Upper lobe of right lung (tissue), 1 donor: ENCODE results near the gene ARHGEF17. TPM values are rescaled to one million over a fixed set of nuclear protein-coding genes. Genes with fewer than 3 reads are reported as not detected.

ENCODE experiments used
- ATAC-seq: fragments of 200-7000 bp; cut with Tn5 transposase; one replicate; pipeline ENCODE4 v1.9.1; 2020; ENCODE audit warnings: mild to moderate bottlenecking, moderate library complexity
- DNase-seq: peaks from one replicate; pipeline ENCODE4 v3.0.0-alpha.2; 2020
- H3K27ac ChIP-seq: fragments of 200-600 bp; one replicate; pipeline ENCODE4 v1.8.0; 2022
- H3K27me3 ChIP-seq: fragments of 200-600 bp; one replicate; pipeline ENCODE4 v1.8.0; 2022; ENCODE audit warnings: mild to moderate bottlenecking
- H3K36me3 ChIP-seq: fragments of 200-600 bp; one replicate; pipeline ENCODE4 v1.8.0; 2022
- H3K4me1 ChIP-seq: fragments of 200-600 bp; one replicate; pipeline ENCODE4 v1.8.0; 2022
- H3K4me3 ChIP-seq: fragments of 200-600 bp; one replicate; pipeline ENCODE4 v1.8.0; 2022; ENCODE audit warnings: mild to moderate bottlenecking
- H3K9me3 ChIP-seq: fragments of 200-600 bp; one replicate; pipeline ENCODE4 v1.8.0; 2022
- intact Hi-C: fragments of 100-400 bp; cut with DNase I; formaldehyde crosslinking; loops from one replicate; pipeline ENCODE4 v1.11.0; 2022
- total RNA-seq: library from RNA; stranded (reverse); fragmentation: NEBNext Ultra II Directional; extraction: Animal tissue kit (Norgen Biotek cat#: 25700); gene quantifications from one replicate; pipeline ENCODE4 v1.2.1, GENCODE V29; 2021
- TF ChIP-seq, protein P1 (sequence below): fragments of 200-600 bp; IDR thresholded peaks from one replicate; pipeline ENCODE4 v1.8.0; 2022; ENCODE audit warnings: antibody characterized with exemption
- donor health status: DM: no; HTN: yes; CAD: no; lungs with severe emphysema.

Gene ARHGEF17
- total RNA-seq, 1 donor from 2014 or later: 74.5 TPM

DNA sequence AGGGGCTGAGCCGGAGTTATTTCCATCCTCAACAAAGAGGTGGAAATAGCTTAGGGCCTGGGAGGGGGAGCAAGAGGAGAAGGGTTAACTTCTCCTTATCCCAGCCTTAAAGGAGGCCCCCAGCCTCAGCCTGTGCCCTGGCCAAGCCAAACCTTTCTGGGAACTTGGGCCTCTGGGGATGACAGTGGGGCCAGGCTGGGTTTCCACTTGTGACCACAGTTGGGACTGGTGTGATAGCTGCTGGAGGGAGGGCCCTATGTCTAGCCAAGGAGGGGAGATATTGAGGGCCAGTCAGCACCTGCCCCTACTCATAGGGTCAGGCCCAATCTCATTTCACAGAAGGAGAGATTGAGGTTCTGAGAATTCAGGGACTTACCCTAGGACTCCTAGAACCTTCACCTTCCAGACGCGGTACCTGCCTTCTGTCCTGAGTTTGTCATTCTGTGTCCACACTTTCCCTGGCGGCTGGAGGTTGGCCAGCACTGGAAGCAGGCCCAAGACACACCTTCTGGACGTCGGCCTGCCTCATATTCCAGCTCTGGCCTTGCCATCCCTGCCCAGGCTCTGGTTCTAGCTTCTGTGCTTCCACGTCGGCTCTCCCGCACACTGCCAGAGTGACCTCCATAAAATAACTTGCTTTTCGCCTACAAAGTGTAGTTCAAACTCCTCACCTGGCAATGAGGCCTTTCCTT lies 71.3 kb downstream of the ARHGEF17 start:
- Histone ChIP-seq H3K4me3 (no peak overlapping the region), H3K4me1 (peaks cover 30% of the 10 kb centered on the region), H3K36me3 (no peaks in the 10 kb centered on the region), H3K9me3 (no peaks in the 10 kb centered on the region), H3K27me3 (no peaks in the 10 kb centered on the region), H3K27ac (no peak overlapping the region)
- intact Hi-C loops: no loop called here
- ATAC-seq (peak; percentile 5), DNase-seq (peak; percentile 87)
- TF ChIP-seq, protein P1, sequence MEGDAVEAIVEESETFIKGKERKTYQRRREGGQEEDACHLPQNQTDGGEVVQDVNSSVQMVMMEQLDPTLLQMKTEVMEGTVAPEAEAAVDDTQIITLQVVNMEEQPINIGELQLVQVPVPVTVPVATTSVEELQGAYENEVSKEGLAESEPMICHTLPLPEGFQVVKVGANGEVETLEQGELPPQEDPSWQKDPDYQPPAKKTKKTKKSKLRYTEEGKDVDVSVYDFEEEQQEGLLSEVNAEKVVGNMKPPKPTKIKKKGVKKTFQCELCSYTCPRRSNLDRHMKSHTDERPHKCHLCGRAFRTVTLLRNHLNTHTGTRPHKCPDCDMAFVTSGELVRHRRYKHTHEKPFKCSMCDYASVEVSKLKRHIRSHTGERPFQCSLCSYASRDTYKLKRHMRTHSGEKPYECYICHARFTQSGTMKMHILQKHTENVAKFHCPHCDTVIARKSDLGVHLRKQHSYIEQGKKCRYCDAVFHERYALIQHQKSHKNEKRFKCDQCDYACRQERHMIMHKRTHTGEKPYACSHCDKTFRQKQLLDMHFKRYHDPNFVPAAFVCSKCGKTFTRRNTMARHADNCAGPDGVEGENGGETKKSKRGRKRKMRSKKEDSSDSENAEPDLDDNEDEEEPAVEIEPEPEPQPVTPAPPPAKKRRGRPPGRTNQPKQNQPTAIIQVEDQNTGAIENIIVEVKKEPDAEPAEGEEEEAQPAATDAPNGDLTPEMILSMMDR: no peak

DNA sequence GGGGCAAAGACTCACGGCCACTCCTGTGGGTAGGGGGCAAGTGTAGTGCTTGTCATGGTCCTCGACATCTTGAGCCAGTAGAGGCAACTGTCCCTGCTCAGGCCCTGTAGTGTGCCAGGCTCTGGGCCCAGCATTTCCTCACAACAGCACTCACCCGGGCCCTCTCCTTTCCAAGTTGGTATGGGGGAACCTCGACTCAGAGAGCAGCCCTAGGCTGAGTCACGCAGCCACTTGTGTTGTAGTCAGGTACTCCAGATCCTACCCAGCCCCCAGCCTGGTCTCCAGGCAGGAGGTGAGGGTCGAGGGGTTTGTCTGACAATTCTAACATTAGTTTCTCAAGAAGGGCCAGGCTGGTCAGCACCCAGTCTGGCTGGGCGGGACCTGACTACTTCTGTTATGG lies 72.3 kb downstream of the ARHGEF17 start:
- no peak for DNase-seq
- ATAC-seq: no peak

DNA sequence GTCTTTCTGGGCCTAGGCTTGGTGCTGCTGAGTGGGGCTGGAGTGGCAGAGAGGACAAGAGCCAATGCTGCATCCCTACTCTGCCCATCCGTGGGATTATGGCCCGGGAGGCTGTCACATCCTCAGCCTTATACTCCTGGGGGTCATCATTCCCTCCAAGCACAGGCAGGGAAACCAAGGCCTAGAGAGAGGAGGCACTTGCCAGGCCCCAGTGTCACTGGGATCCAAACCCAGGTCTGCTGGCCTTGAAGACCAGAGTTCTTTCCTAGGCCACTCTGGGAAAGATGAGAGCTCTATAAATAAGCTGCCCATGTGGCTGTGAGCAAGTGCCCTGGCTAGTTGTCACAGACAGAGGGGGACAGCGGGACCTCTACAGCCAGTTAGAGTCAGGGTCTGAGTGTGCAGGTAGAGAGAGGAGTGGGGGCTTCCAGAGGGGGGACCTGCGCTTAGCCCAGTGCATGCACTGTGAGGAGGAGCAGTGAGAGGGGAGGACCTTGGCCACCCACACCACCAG lies 72.9 kb downstream of the ARHGEF17 start:
- no peak for DNase-seq
- H3K4me3 ChIP-seq: no peak overlapping the region
- peaks cover 45% of the 10 kb centered on the region for H3K4me1 ChIP-seq
- TF ChIP-seq, protein P1: no peak
- H3K27me3 ChIP-seq: no peaks in the 10 kb centered on the region
- no peaks in the 10 kb centered on the region for H3K9me3 ChIP-seq
- H3K27ac ChIP-seq: no peak overlapping the region
- H3K36me3 ChIP-seq: no peaks in the 10 kb centered on the region
- ATAC-seq: no peak
- intact Hi-C loops: no loop called here

More for the DNA sequence above, 72.3 kb downstream of the ARHGEF17 start:
- intact Hi-C loops: no loop called here
- no peak overlapping the region for H3K27ac ChIP-seq
- H3K4me1 ChIP-seq: peaks cover 40% of the 10 kb centered on the region
- no peaks in the 10 kb centered on the region for H3K27me3 ChIP-seq
- no peaks in the 10 kb centered on the region for H3K36me3 ChIP-seq
- no peaks in the 10 kb centered on the region for H3K9me3 ChIP-seq
- H3K4me3 ChIP-seq: no peak overlapping the region
- TF ChIP-seq, protein P1: no peak

DNA sequence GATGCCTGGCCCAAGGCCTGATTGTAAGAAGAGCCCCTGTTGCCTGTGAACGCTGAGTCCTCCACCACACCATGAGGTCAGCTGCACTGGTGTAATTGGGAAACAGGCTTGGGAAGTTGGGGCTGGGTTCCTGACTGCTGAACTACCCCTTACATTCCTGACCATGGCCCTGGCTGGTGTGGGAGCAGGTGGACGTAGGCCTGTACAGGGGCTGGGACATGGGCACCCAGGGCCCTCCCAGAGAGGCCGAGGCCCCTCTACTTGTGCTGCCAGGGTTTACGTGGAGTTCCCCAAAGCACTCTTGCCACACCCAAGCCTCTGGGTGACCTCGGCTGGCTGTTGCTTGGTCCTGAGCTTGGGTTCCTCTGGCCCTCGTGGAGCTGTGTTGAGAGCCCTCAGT lies 73.5 kb downstream of the ARHGEF17 start:
- Histone ChIP-seq H3K27ac (peak overlapping the region; percentile 3), H3K4me3 (no peak overlapping the region), H3K4me1 (peaks cover 45% of the 10 kb centered on the region), H3K27me3 (no peaks in the 10 kb centered on the region), H3K9me3 (no peaks in the 10 kb centered on the region), H3K36me3 (no peaks in the 10 kb centered on the region)
- no peak for DNase-seq
- TF ChIP-seq, protein P1: no peak
- peak; percentile 6 for ATAC-seq
- intact Hi-C loops: no loop called here

DNA sequence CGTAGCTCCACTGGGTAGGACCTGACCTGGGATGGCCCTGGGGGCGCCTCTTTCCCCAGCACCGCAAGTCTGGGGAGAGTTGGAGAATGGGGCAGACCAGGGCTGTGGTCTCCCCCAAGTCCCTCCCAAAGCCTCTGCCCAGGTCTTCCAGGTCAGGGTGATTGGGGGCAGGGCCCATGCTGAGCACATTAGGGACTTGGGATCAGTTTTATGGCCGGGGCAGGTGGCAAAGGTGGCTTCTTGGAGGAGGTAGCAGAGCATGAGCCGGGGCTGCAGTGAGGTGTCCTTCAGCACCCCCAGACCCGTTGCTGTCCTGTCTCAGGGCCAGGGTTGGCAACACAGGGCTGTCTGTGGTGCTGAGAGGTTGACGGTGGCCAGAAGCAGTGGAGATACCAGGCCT lies 74.1 kb downstream of the ARHGEF17 start:
- no peak overlapping the region for H3K4me3 ChIP-seq
- no peaks in the 10 kb centered on the region for H3K27me3 ChIP-seq
- peak overlapping the region; percentile 3 for H3K27ac ChIP-seq
- no peak for DNase-seq
- no peaks in the 10 kb centered on the region for H3K36me3 ChIP-seq
- TF ChIP-seq, protein P1: no peak
- no peak for ATAC-seq
- intact Hi-C loops: no loop called here
- peaks cover 49% of the 10 kb centered on the region for H3K4me1 ChIP-seq
- H3K9me3 ChIP-seq: no peaks in the 10 kb centered on the region
